Measurements from ENCODE around the gene BTLA.

DNA sequence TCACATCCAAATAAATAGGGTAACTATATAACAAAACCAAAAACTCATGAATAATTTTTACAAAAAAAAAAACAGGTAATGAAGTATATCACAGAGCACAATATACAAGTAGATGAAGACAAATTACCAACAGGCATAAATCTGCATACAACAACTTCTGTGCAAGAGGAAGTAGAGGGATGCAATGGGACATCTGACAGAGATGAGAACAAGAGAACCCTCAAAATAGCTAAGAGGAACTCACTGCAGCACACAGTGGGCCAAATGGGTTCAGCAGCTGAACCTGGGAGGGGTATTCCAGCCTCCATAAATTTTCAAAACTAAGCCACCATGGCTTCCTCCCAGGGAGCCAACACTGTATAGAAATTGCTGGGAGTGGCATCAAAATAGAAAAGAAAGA, 9.6 kb upstream of the BTLA start:
- no peak for TF ChIP-seq CTCF (IDR thresholded peaks at IDR 0.05; ENCODE audit: low read length)
- no peak for TF ChIP-seq EZH2phosphoT487 (IDR thresholded peaks at IDR 0.05; ENCODE audit: low read length)
- no peak for TF ChIP-seq EZH2 (optimal IDR thresholded peaks at IDR 0.05; ENCODE audit: low read depth, low read length)
